Smooth muscle cell of the brain vasculature (primary cell): Measurements from ENCODE around the gene CENPP.

Experiments used
- DNase-seq: peaks from one replicate; pipeline ENCODE4 v3.0.0-alpha.2; 2012; ENCODE audit warnings: low read depth, low spot score

The CENPP gene

DNA sequence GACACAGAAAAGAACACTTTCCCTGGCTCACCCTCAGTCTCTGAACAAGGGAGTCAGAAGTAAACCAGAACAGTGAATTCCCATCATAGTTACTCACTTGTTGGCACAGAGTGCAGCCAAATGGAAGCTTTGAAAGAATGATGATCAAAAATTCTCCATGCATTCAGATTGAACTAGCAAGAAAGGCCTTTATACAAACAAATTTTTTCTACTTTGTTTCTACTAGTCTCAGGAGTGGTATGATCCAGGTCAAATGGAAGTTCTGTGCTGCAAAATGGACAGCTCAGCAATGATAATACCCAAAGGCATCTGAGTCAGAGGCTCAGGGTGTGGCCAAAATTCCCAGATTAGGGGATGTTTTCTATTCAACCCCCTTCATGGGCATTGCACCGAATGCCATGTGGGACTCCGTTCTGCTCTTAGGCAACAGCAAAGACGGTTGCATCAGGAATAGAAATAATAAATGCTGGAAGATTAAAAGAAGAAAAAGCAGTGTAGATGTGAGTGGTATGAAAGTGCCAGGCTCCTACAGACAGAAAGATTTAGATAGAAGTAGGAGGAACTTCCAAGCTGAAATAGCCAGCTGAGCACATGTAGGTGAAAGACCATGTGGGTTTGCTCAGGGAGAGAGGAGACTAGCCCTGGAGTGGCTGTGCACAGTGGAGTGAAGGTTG is 180.6 kb downstream of the CENPP start:
- peak; percentile 23 for DNase-seq

DNA sequence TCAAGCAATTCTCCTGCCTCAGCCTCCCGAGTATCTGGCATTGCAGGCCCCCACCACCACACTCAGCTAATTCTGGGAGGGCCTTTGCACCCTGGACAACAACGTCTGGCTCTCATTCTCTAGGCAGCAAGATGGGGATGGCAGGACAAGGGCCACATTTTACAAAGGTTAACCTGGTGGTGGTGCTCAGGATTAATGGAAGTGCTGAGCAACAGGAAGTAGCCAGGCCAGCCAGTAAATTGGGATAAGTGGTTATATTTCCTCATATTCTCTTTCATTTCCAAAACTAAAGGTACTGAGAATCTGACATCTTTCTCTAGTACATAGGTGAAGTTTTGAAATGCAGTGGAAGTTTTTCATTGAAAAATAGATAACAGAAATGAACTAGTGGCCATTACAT is 181.3 kb downstream of the CENPP start:
- DNase-seq, result no peak

DNA sequence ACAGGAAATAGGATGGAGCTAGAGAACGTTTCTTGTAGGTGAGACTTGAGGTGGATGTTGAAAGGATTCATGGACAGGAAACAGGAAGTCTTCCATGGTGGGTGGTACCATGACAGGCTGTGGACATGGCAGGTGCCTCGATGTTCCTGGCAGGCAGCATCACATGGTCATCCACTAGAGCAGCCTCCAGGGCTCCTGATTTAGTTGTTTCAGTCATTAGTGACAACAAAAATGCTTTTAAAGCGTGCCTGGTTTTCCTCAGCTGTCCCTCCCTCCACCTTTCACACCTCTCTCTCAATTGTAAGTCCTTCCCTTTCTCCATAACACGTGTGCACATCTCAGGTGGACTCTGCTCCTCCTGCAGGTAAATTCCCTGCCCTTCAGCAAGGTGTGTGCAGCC is 181.7 kb downstream of the CENPP start:
- no peak for DNase-seq

DNA sequence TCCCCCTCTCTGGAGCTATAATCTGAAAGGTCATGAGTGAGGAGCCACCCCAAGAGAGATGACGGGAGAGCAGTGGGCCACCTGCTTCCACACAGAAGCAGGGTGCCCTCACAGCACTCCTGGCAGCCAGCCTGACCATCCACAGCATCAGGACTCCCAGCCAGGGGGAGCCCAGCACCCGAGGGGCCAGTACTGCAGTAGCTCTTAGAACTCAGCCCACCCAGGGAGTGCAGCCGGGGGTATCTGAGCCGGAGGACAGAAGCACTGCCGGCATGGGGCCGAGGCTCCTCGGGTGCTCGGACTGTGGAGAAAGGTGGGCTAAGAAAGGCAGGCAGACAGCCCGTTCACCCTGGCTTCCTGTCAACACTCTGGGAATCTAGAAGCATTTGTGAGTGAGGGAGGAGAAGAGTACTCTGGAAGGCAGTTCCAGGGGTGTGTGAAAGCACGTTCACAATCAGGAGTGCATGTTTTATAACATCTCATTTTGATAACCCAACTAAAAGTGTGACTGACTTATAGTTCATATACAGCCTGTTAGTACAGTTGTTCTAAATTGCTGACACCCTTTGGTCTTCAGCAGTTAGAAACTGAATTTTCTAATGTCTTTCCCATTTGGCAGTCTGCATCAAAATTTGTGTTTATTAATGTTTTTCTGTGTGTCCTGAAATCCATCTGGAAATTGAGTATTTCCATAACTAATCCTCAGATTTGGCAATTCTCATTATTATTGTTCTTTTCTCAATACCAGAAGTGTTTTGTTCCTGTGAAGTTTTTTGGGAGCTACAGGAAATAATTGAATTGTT is 182.5 kb downstream of the CENPP start:
- no peak for DNase-seq

DNA sequence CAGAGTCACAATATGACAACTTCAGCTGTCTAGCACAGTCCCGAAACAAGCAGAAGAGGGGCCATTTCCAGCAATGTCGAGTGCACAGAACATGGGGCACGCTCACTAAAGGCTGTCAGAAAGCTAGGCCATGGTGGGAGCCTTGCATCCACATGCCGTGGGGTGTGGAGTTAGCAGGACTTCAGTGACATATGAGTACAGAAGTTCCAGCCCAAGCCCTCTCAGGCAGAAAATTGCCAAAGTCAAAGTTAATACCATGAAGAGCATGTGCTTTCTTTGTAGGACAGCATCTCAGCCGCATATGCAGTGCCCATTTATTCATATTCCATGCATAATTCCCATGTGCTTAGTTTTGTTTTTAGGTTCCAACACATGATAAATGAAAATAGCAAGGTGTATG is 183.3 kb downstream of the CENPP start:
- DNase-seq, result no peak

DNA sequence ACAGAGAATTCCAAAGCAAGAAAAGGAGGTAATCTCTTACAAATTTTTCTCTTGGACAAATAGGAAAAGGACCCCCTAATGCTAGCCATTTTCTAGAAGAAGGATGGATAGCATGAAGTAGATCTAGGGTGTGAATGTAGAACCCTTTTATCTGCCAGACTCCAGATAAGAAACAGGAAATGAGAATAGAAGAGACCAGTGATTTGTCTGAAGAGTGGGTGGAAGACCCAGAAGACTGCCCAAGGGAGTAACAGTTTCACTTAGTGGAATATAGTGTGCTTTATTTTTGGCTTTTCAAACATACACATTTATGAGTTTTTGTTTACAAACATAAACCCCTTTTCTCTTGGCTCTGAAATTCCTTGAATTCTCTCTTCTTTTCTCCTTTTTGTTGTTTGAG is 185.0 kb downstream of the CENPP start:
- no peak for DNase-seq

DNA sequence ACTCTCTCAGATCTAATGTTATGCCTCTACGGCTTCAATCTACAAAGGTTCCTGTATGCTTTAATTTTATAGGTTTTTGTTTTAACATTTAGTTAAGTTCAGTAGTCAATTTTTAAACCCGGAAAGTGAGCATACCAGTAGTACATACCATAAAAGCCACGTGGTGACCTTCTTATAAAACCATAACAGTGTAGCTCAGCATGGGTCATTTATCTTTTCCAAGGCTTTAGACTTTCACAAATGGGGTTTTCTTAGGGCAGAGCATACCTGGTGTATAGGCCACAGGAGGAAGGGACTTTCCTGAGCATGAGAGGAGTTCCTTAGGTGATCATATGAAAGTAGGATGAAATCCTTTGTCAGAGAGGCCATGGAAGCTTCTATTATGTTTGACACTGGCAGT is 186.9 kb downstream of the CENPP start:
- no peak for DNase-seq

DNA sequence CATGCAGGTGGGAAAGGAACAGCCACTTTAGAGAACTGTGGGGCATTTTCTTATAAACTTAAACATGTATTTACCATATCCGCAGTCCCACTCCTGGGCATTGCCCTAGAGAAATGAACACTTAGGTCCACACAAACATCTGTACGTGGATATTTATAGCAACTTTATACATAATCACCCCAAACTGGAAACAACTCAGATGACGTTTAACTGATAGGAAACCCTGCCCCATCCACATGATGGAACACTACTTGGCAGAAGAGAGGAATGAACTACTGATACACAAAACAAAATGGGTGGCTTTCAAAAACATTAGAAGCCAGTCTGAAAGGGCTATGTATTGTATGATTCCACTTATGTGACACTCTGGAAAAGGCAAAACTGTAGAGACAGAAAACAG is 187.6 kb downstream of the CENPP start:
- DNase-seq, result no peak

DNA sequence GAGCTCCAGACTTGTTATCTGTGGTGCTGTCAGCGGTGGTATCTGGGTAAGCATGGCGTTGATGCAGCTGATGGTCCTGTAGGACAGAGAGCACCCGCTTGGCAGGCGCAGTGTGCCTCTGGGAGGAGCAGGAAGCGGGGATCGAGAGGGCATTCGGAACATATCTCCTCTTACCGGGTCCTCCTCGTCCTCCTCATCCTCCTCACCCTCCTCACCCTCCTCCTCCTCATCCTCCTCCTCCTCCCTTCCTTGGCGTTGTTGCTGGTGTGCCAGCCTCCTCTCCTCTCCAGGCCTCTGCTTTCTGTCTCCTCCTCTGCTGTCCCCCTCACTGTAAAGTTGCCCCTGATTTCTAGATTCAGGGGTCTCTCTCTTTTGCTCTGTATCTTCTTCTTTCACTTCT is 188.9 kb downstream of the CENPP start:
- no peak for DNase-seq

DNA sequence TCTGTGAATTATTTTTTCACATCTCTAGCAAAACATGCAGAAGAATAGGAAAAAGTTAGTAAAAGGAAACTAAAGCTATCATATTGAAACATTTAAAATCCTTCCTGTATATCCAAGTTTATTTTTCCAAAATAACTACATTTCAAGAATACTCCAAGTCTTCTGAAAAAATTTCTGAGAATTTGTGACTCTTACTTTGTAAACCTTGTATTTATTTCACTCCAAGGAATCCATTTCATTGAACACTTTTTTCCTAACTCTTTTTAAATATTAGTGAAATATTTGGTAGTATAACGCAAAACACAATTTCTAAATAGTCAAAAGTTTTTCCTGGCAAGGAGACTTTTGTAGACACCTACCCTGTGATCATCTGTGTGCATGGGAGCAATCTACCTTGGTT is 190.8 kb downstream of the CENPP start:
- no peak for DNase-seq

DNA sequence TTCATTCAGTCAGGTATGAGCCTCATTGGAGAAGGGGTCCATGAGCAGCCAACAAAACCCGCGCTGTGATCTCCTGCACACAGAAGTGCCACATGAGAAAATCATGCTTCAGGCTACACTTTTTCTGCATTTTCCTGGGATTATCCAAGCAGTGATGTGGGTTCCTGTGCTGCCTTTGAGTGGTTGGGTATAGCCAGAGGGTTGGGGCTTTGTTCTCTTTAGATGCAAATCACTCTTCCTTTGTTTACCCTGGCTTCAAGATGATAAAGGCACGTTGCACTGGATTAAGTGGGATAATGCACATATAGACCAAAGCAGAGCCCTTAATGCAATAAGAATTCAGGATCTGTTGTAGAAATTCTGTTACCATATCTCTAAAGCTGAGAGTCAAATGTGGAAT is 191.3 kb downstream of the CENPP start:
- DNase-seq, result no peak

DNA sequence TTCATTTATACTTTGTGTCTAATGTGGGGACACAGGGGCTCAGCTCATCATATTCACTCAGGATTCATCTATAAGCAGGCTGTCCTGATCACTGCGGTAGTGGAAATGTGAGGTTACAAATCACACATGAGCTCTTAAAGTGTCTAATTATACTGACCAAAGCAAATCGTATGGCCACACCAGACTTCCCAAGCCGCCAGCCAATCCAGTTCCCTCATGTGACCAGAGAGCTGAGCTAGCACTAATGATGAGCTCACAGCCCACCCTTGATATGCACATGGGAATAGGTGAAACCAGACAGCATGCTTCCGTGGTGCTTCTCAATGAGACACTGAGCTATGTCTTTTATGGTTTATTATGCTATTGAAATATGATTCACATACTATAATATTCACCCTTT is 192.4 kb downstream of the CENPP start:
- DNase-seq, result no peak

DNA sequence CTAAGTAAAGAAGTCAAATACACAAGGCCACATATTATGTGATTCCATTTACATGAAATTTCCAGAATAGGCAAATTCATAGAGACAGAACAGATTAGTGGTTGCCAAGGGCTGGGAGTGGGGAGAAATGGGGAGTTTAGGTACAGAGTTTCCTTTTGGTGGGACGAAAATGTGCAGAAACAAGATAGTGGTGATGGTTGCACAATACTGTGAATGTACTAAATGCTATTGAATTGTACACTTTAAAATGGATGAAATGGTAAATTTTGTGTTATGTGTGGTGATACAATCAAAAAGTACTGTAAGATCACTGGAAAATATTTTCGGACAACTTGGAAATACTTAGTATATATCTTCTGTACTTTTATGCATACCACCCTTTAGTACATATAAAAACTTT is 195.1 kb downstream of the CENPP start:
- no peak for DNase-seq

DNA sequence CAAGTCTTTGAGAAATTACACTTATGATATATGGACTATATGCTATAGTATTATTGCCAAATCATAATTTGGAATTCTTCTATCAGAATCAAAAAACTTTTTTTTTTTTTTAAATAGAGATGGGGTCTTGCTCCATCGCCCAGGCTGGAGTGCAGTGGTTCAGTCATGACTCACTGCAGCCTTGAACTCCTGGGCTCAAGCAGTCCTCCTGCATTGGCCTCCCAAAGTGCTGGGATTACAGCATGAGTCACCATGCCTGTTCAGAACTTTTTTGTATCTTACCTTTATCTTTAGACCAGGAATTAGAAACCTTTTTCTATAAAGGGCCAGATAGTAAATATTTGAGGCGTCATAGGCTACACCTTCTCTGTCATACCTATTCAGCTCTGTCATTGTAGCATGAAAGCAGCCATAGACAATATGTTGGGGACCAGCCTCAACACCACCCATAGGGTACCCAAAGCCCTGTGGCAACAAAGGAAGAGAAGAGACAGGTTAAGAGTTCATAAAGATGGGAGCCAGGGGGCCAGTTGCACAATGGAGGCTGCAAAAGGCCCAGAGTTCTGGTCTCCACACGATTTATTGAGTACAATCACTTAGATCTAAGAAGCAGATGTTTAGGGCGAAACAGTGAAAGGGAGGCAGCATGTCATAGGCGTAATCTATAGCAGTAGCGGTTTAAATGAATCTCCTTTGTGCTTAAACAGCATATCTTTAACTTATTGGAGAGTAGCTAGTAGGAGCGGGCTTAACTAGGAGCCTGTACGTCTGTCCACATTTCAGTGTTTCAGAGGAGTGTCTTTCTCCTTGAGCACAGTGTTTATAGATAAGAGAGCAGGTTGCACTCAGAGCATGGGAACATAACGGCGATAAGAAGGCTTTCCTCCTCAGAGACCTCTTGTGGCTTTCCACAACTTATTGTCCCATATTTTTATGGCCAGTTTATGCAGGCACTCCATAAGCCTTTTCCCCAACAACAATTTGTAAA is 197.5 kb downstream of the CENPP start:
- DNase-seq, result no peak

DNA sequence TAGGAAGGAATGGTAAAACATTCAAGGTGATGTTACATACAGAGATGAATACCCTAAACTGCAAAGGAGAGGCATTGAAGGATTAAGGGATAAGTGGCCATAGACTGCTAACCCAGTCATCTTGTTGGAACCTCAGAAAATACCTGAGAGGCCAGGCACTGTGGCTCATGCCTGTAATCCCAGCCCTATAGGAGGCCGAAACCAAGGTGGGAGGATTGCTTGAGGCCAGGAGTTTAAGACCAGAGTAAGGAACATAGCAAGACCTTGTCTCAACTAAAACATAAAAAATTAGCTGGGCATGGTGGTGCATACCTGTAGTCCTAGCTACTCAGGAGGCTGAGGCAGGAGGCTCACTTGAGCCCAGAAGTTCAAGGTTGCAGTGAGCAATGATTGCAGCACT is 199.1 kb downstream of the CENPP start:
- no peak for DNase-seq

DNA sequence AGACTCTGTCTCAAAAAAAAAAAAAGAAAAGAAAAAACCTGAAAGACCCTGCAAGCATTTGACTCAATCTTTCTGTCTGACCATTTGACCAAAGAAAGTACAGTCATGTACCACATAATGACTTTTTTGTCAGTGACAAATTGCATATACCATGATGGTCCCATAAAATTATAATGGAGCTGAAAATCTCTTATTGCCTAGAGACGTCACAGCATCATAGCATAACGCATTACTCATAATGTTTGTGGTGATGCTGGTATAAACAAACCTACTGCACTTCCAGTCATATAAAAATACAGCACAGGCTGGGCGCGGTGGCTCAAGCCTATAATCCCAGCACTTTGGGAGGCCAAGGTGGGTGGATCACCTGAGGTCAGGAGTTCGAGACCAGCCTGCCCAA is 199.6 kb downstream of the CENPP start:
- DNase-seq, result no peak

DNA sequence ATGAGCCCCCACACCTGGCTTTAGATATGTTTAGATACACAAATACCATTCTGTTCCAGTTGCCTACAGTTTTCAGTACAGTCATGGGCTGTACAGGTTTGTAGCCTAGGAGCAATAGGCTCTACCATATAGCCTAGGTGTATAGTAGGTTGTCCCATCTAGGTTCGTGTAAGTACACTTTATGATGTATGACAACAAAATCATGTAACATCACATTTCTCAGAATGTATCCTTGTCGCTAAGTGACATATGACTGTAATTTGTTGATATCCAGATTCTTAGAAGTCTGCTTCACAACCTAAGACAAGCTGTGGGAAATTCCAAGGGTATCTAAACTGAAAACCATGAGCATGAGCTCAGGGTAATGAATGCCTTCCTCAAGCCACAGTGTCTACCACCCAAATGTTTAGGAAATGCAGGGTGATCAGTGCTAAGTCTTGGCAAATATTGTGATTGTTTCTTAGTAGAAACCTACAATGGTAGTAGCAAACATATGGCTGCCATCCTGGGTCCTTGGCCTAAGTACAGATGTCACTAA is 201.6 kb downstream of the CENPP start:
- DNase-seq, result no peak

DNA sequence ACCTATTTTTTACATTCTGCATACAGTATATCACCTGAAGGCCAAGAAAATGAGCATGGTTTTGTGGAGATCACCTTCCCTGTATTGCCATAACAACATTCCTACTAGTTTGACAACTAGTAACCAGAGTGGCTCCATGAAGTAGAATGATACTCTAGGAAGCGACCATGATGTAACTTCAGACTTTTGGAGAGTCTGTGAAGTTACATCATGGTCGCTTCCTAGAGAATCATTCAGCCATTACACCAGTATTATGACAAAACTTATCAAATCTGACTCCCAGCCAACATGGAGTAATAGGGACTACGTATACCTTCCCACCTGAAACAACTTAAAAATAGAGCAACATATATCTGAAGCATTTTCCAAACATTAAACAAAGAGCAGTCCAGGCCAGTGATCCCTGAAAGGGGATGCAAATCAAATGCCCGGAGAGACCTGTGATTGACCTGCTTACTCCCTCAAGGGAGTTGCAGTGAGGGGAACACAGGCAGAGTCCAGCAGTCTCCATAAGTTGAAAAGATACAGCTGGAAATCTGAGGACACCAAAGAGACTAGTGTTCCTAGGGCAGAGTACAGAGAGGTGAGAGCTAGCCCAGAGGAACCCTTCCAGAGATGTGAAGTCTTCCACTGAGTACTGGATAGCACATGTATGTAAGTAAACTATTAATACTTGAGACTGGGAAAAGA is 202.2 kb downstream of the CENPP start:
- no peak for DNase-seq

DNA sequence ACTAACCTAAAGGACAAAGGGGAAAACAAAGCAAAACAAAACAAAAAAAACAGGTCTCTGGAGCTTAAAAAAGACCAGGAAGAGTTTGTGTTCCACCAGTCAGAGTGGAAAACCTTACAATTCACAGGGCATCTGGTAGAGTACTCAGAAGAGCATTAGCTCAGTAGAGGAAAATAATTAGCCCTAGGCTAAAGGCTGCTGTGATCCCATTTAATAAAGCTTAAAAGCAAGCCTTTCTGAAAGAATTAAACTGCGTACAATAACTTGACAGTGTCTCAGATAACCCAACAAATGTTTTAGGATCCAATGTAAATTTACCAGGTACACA is 202.7 kb downstream of the CENPP start:
- no peak for DNase-seq

DNA sequence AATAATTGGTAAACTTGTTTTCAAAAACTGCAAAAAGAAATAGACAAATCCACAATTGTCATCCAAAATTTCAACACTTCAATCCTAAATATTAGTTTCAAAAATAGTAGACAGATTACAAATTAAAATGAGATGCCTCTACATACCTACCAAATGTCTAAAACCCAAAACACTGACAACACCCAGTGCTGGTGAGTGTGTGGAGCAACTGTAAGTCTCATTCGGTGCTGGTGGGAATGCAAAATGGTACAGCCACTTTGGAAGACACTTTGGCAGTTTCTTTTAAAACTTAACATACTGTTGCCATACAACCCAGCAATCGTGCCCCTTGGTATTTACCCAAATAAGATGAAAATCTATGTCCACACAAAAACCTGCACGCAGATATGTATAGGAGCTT is 203.4 kb downstream of the CENPP start:
- DNase-seq, result no peak

DNA sequence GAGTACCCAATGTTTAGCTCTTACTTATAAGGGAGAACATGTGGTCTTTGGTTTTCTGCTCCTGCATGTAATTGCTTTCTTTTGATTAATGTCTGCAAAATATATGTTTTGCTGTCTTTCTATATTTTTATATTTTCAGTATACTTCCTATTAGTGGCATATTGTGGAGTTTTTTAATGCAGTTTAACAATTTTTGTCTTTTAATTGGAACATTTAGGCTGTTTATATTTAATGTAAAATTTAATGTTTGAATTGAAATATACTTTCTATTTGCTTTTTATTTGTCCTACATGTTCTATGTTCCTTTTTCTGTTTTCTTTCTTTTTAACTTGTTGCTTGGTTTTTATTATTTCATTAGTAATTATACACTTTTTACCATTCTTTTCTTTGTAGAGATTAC is 205.1 kb downstream of the CENPP start:
- no peak for DNase-seq

DNA sequence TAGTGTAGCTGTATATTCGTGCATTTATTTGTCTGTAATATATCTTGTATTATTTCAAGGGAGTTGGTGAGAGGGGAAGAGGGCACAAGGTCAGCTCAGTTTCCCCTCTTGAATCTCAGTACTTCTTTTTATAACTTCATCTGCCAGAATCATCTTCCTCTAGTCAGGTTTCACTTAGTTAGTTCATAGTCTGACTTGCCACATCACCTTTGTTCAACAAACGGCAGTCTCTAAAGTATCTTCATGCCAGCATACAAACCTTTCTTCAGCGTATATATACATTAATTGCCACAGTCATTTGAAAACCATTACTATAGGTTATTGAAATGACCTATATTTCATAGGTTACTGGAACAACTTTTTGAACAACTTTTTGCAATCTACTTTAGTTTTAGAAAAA is 208.5 kb downstream of the CENPP start:
- DNase-seq, result no peak
